SKM-1 (cell line): ENCODE results near the gene MAPK8.

ENCODE experiments used
- DNase-seq: peaks from one replicate; lab custom pipeline; 2025; ENCODE audit not compliant: unreplicated experiment; lab: John Stamatoyannopoulos, UW

Gene MAPK8

DNA sequence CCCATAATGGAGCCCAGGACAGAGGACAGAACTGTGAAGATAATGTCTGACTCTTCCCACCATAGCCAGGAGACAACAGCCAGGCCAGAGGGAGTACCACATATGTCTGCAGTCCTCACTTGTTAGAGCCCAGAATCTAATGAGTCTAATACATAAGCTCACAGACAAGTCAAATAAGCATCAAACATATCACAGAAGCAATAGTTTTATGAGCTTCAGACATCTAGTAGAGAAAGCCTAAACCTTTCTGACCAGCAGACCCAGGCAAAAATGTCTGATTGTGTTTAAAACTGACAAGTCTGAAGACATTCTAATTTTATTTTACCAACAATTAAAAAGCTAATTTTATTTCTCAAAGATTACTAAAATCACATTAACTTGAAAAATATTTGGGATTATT, 75.5 kb downstream of the MAPK8 start:
- DNase-seq: no peak

DNA sequence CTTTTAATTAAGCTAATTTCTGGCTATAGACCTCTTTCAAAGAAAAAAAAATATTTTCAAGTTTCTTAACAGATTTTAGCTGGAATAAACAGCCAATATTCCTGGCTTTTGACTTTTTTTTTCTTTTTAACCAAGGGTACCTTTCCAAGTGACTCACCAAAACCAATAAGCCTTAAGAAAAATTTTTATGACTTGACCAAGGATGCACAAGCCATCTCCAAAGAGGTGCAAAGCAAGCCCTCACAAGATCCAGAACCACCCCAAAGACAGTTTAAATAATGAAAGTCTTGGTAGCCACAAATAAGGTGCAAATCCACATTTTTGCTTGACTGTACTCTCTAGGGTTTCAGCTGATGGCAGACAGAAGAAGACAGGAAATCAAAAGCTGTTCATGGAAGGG, 76.5 kb downstream of the MAPK8 start:
- DNase-seq: no peak

DNA sequence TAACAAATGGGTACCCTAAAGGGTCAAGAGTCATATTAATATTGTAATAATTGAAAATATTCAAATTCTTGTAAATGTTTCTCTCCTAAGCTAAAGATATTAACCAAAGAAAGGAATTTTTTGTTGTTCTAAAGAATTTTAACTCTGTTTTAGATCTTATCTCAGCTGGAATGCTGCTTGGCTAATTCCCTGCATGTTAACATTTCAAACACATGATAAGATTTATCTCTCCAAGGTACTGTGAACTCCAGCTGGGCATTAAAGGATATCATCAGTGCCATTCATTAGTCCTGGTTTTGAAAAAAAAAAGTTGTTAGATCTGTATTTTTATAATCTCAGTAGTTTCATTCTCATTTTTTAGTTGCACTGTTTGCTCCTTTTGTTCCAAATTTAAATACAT, 76.9 kb downstream of the MAPK8 start:
- no peak for DNase-seq

DNA sequence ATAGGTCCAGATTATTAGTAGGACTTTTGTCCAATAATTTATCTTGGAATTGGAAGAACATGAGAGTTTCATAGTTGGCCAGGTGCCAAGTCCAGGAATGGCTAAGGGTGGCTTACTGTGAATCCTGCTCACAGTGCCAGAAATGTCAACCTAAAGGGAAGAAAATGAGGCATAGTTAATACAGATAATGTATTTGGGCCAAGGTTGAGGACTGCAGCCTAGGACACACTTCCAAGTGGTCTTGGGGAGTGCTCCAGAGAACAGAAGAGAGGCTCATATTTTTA, 78.2 kb downstream of the MAPK8 start:
- DNase-seq: no peak

GRCh38 chr10:48389272-48389671, 82.8 kb downstream of the MAPK8 start:
- no peak for DNase-seq

DNA sequence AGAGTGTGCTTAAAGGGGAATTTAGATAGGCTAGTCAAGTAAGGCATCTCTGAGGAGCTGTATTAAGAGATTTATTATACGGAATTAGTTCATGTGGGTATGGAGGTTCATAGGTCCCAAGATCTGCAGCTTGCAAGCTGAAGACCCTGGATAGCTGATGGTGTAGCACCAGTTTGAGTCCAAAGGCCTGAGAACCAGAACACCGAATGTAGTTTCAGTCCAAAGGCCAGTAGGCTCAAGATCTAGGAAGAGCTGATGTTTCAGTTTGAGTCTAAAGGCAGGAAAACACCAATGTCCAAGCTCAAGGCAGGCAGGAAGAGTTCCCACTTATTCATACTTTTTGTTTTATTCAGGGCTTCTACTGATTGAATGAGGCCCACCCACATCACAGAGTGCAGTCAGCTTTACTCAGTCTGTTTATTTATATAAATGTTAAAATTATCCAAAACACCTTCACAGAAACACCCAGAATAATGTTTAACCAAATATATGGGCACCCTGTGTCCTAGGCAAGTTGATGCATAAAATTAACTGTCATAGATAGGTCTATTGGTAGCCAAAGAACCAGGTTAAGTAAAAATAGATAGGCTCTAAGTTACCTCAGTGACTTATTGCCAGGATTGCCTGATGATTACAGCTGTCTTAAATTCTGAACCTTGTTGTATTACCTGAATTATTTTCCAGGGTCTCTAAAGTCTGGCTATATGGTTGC, 83.5 kb downstream of the MAPK8 start:
- DNase-seq: no peak

GRCh38 chr10:48390558-48390871, 84.0 kb downstream of the MAPK8 start:
- no peak for DNase-seq

DNA sequence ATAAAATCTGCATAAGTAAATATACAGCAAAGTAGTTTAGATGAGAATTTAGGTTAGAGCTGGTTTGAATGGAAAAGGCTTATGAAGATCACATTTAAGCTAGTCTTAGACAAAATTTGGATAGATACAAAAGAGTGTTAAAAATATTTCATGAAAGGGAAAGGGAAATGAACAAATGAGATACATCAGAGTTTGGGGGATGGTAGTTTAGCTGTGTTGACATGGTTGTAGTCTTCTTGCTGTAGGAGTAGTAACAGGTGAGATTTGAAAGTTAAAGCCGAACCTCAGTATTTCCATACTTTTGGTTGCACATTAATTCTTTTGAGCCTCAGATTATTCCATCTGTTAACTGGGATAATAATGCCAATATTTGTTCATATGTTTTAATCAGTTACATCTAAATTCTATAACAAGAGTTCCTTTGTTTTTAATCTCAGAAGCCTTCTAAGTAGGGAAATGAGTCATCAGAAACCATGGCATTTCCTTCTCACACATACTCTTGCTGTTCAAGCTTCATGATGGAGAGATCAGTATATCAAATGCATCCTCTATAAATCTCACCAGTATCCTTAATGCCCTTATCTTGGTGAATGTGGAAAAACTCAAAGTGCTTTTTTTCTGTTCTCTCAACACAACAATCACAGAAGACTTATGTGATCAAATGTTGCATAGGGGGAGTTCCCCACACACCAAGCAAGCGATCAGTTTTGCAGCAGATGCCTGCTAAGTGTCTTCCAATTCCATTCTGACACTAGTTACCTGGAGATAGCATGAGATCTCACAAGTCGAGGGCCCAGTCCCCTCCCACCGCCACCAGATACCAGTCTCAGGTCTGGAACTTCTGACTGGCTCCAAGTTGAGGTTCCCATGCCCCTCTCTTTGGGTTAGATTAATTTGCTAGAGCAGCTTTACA, 84.7 kb downstream of the MAPK8 start:
- no peak for DNase-seq

GRCh38 chr10:48391994-48392393, 85.5 kb downstream of the MAPK8 start:
- DNase-seq: no peak

DNA sequence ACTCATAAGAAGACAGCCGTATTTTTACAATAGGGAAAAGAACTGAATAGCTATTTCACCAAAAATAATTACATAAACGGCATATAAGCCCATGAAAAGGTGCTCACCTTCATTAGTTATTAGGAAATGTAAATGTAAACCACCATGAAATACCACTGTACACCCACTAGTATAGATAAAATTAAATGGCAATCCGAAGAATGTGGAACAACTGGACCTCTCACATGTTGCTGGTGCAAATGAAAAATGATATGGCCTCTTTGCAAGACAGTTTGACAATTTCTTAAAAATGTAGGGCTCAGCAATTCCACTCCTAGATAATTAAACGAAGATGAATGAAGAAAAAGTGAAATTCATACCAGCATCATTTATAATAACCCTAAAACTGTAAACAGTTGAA, 91.8 kb downstream of the MAPK8 start:
- no peak for DNase-seq

- no peak for DNase-seq
Measured at GRCh38 chr10:48399056-48399541, 92.6 kb downstream of the MAPK8 start.

DNA sequence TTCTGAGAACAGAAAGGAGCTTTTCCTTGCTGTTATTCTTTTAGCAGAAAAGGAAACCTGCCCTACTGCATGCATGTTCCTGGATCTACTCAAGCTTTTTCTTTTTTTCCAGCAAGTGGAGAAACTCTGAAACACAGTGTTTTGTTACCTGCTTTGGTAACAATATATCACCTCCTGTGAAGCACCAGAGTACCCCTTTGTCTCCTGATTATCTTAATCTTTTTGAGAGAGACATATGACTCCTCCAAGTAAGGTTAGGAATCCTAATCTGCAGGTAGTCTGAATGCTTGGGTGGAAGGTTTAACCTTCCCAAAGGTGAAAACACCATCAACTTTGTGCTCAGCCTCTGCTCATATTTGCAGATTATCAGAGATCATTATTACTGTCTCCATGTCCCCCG, 93.1 kb downstream of the MAPK8 start:
- DNase-seq: no peak

DNA sequence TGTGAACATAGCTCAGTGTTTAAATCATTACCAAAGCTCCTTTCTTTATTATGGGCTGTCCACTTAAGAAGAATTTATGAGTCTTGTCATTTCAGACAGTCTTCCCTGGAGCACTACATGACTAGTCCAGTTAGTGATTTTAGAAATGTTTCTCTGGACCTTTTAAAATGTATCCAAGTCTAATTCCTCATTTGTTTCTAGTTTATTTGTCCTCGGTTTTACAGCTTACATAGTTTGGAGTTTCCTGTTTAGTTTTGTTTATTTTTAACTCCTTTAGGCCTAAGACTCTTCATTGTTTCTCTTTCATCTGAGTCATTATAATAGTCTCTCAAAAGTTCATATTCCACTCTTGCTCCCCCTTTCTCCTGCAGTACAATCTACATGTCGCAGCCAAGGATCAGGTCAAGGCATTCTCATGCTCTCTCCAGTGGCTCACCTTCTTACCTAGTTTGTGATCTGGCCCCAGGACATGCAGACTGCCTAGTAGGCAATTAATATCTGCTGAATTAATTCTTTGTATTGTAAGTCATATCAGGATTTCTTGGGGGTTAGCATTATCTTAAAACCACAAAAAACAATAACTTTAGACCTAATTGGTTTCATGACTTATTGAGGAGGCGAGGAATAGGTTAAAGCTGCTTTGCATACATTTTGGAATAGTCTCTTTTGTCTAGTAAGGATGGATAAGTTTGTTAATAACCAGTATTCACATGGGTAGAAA, 93.8 kb downstream of the MAPK8 start:
- DNase-seq: no peak

DNA sequence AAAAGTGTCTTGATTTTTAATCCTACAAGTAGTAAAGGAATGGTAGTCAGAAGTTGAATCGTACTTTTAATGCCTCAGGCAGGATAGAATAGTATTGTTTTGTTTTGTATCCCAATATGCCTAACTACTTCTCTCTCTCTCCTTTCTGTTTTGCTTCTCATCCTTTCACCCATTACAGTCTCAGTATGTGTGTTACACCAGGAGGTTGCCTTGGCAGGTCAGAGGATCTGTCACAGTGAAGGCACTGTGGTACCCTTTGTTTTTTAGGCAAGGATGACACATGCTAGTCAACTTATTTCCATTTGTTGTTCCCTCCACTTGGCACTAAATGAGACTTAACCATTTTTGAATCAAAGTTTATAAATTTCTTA, 94.4 kb downstream of the MAPK8 start:
- no peak for DNase-seq

DNA sequence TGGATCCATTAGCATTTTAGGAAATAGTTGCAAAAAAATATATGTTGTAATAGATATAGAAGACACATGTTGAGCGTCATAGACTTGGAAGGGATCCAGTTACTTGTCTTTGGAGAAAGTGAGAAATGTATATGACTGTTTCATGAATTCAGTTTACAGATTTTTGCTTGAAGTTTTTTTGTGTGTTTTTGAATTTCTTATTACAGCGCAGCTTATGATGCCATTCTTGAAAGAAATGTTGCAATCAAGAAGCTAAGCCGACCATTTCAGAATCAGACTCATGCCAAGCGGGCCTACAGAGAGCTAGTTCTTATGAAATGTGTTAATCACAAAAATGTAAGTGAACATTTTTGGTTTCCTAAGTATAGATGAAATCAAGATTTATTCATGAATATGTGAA, 98.2 kb downstream of the MAPK8 start:
- DNase-seq: no peak

GRCh38 chr10:48406204-48406603, 99.7 kb downstream of the MAPK8 start:
- DNase-seq: no peak

- DNase-seq: no peak
Measured at GRCh38 chr10:48406658-48407057, 100.2 kb downstream of the MAPK8 start.

DNA sequence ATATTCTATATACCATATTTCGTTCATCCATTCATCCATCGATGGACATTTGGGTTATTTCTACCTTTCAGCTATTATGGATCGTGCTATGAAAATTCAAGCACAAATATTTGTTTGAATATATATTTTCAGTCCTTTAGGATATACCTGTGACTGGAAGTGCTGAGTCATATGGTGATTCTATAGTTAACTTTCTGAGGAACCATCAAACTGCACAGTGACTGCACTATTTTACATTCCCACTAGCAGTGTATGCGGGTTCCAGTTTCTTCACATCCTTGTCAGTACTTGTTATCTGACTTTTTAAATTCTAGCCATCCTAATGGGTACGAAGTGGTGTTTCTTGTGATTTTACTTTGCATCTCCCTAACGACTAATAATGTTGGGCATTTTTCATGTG, 104.0 kb downstream of the MAPK8 start:
- no peak for DNase-seq

DNA sequence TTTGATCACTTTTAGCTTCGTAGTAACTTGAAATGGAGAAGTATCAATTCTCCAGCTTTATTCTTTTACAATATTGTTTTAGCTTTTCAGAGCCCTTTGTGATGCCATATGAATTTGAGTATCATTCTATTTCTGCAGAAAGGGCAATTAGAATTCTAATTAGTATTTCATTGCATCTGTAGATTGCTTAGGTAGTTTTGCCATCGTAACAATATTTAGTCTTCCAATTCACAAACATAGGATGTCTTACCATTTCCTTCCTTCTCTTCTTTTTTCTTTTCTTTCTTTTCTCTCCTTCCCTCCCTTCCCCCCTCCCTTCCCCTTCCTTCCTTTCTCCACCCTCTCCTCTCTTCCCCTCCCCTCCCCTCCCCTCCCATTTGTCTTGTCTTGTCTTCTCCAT, 105.0 kb downstream of the MAPK8 start:
- no peak for DNase-seq

GRCh38 chr10:48412081-48412480, 105.6 kb downstream of the MAPK8 start:
- DNase-seq: no peak

DNA sequence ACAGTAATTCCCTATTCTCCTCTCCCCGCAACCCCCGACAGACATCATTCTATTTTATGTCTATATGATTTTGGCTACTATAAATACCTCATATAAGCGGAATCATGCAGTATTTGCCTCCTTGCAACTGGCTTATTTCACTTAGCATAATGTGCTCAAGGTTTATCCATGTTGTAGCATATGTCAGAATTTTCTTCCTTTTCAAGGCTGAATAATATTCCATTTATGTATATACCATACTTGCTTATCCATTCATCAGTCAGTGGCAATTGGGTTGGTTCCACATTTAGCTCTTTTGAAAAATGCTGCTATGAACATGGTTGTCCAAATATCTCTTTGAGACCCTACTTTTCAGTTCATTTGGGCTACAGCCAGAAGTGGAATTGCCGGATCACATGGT, 106.5 kb downstream of the MAPK8 start:
- no peak for DNase-seq

DNA sequence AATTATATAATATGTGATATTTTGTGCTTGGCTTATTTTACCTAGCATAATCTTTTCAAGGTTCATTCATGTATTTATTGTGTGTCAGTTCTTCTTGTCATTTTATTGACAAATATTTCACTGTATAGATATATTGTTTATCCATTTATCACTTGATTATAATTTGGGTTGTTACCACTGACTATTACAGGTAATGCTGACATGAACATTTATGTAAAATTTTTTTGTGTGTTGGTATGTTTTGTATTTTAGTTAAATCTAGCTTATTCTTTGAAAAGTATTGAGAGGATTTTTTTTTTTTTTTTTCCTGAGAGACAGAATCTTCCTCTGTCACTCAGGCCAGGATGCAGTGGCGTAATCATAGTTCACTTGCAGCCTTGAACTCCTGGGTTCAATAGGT, 107.7 kb downstream of the MAPK8 start:
- no peak for DNase-seq
